OCI-LY7 (cell line): Measurements from ENCODE around the gene SFRP5.
A peak's percentile ranks its signal among the peaks of the same experiment; 100 is the strongest.

ENCODE experiments used
- CTCF ChIP-seq: fragments of 200-600 bp; sonication (generic); conservative IDR thresholded peaks from 2 replicates; pipeline ENCODE4 v1.5.1; 2014; ENCODE audit warnings: mild to moderate bottlenecking, antibody characterized with exemption, low read length, moderate library complexity, mixed read lengths
- EZH2phosphoT487 ChIP-seq: fragments of 200-600 bp; sonication (generic); IDR thresholded peaks from 2 replicates; pipeline ENCODE4 v1.6.1; 2018; ENCODE audit warnings: low read depth, borderline replicate concordance, mild to moderate bottlenecking, mixed run types, antibody characterized with exemption, low read length, moderate library complexity, mixed read lengths

GRCh38 chr10:97759158-97759887 is 12.5 kb downstream of the SFRP5 start:
- TF ChIP-seq CTCF = peak; percentile 84
- no peak for TF ChIP-seq EZH2phosphoT487
